Small intestine (tissue), 7 donors: ENCODE measurements around the gene FAM135A. TPM values are rescaled to one million over a fixed set of nuclear protein-coding genes. Genes with fewer than 3 reads are reported as not detected.

ENCODE experiments used
- DNase-seq, 2 donors: peaks; one replicate each; pipeline versions ENCODE4 v3.0.0 to v3.0.0-alpha.2; 2013
- FAIRE-seq: peaks from 2 replicates; lab custom pipeline; 2012; peaks lifted over from hg19 to GRCh38; lab: Jason Lieb, UNC
- H3K27ac ChIP-seq, 3 donors: one replicate each; pipeline ENCODE4 v1.5.1; 2013; ENCODE audit warnings: low read length in 2 of 3, mild to moderate bottlenecking in 2 of 3, control low read depth in 1 of 3, inconsistent platforms in 1 of 3, low read depth in 1 of 3, moderate library complexity in 1 of 3
- H3K27me3 ChIP-seq, 3 donors: one replicate each; pipeline ENCODE4 v1.6.1; 2013; ENCODE audit warnings: low read length in 3 of 3, inconsistent platforms in 1 of 3; ENCODE audit not compliant: control insufficient read depth in 3 of 3, insufficient read depth in 3 of 3
- H3K36me3 ChIP-seq, 3 donors: one replicate each; pipeline ENCODE4 v1.6.1; 2013; ENCODE audit warnings: low read length in 3 of 3, inconsistent platforms in 1 of 3, low read depth in 1 of 3, mild to moderate bottlenecking in 1 of 3, moderate library complexity in 1 of 3; ENCODE audit not compliant: control insufficient read depth in 3 of 3, insufficient read depth in 2 of 3
- H3K4me1 ChIP-seq, 3 donors: one replicate each; pipeline ENCODE4 v1.6.1; 2013; ENCODE audit warnings: low read length in 2 of 3, inconsistent platforms in 1 of 3, low read depth in 1 of 3, mild to moderate bottlenecking in 1 of 3, moderate library complexity in 1 of 3; ENCODE audit not compliant: control insufficient read depth in 3 of 3, insufficient read depth in 2 of 3
- H3K4me3 ChIP-seq, 3 donors: one replicate each; pipeline ENCODE4 v1.5.1; 2013; ENCODE audit warnings: low read length in 3 of 3, control low read depth in 1 of 3, inconsistent platforms in 1 of 3, low read depth in 1 of 3, mild to moderate bottlenecking in 1 of 3, moderate library complexity in 1 of 3
- H3K9me3 ChIP-seq, 2 donors: one replicate each; pipeline ENCODE4 v1.6.1; 2013; ENCODE audit warnings: low read depth in 1 of 2, low read length in 1 of 2; ENCODE audit not compliant: control insufficient read depth in 2 of 2, insufficient read depth in 1 of 2
- WGBS, 3 donors: extraction: QIAGEN DNeasy Blood & Tissue Kit; methylation state at CpG; one replicate each; pipeline ENCODE4 v1.1.7; 2013; 5-methylcytosine and 5-hydroxymethylcytosine counted together
- polyA plus RNA-seq, 4 donors: library from polyadenylated mRNA; stranded (reverse) in 3 of 4; unstranded in 1 of 4; fragments of 200-250 nt in 3 of 4; fragments of 120-200 nt in 1 of 4; gene quantifications; one replicate each; pipeline versions ENCODE4 v1.2.1 to v1.2.3, GENCODE V29; 2013
- donor health status: healthy with polysubstance abuse.
- donor health status: control.
- donor health status: control.
- donor health status: Bipolar disorder and iron deficiency.
- donor health status: healthy.

The FAM135A gene
- polyA plus RNA-seq, 4 donors: 17.4 to 78.0 (median 41.8) TPM

DNA sequence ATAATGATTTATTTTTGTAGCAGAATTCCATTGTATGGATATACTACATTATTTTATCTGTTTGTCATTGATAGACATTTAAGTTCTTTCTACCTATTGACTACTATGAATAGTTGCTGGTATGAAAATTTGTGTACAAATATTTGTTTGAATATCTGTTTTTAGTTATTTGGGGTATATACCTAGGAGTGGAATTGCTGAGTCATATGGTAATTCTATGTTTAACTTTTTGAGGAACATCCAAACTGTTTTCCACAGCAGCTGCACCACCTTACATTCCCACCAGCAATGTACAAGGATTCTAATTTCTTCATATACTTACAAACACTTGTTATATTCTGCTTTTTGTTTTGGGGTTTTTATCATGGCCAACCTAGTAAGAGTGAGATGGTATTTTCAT lies 97.3 kb downstream of the FAM135A start:
- H3K9me3 ChIP-seq: no peaks in the 10 kb centered on the region
- H3K27me3 ChIP-seq: no peaks in the 10 kb centered on the region
- H3K4me3 ChIP-seq: no peak overlapping the region
- peaks cover 0 to 19% (median 3%) of the 10 kb centered on the region in 3 donors for H3K4me1 ChIP-seq
- DNase-seq (no peak), FAIRE-seq (no peak)
- H3K27ac ChIP-seq: no peak overlapping the region
- peaks cover 0 to 1% (median 0%) of the 10 kb centered on the region in 3 donors for H3K36me3 ChIP-seq

DNA sequence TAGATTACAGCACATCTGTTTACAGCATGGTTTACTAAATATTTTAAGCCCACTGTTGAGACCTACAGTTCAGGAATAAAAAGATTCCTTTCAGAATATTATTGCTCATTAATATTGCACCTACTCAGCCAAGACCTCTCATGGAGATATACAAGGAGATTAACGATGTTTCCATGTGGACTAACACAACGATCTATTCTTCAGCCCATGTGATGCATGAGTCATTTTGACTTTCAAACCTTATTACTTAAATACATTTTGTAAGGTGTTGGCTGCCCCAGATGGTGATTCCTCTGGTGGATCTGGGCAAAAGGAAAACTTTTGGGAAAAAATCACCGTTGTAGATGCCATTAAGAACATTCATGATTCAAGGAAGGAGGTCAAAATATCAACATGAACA lies 105.4 kb downstream of the FAM135A start:
- H3K4me3 ChIP-seq: no peak overlapping the region
- no peak for FAIRE-seq
- peaks cover 0 to 1% (median 0%) of the 10 kb centered on the region in 3 donors for H3K36me3 ChIP-seq
- no peaks in the 10 kb centered on the region for H3K9me3 ChIP-seq
- H3K4me1 ChIP-seq: no peaks in the 10 kb centered on the region
- H3K27me3 ChIP-seq: no peaks in the 10 kb centered on the region
- no peak overlapping the region for H3K27ac ChIP-seq
- 73 to 85% (median 80%) methylated on average over 3 of the region's 3 CpGs for WGBS, 3 donors
- no peak for DNase-seq

DNA sequence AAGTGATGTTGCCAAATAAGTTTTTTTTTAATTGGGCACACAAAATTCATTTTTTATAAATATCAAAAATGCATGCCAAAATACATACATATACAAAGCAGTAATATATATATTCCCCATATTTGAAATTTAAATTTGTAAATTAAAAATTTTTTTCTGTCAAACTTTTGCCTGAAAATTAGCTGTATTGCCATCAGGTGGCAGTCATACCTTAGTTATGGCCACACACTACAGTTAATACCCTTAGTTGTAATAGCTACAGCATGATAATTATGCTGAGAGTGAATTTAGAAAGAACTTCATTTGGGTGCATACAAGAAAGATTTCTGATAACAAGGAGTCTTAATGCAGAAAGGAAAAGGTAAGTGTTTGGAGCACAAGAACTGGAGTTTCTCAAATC lies 107.3 kb downstream of the FAM135A start:
- no peaks in the 10 kb centered on the region for H3K27me3 ChIP-seq
- no peak for DNase-seq
- no peaks in the 10 kb centered on the region for H3K4me1 ChIP-seq
- no peak for FAIRE-seq
- H3K27ac ChIP-seq: no peak overlapping the region
- no peak overlapping the region for H3K4me3 ChIP-seq
- H3K36me3 ChIP-seq: no peaks in the 10 kb centered on the region
- no peaks in the 10 kb centered on the region for H3K9me3 ChIP-seq

DNA sequence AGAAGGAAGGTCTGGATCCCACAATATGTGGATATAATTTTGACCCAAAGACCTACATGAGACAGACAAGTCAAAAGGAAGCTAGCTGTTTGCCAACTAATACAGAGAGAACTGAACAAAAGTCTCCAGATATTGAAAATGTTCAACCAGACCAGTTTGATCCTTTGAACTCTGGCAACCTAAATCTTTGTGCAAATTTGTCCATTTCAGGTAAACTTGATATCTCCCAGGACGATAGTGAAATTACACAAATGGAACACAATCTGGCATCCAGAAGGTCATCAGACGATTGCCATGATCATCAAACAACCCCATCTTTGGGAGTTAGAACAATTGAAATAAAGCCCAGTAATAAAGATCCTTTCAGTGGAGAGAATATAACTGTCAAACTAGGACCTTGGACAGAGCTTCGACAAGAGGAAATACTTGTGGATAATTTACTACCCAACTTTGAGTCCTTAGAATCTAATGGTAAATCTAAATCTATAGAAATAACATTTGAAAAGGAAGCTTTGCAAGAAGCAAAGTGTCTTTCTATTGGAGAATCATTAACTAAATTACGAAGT lies 111.5 kb downstream of the FAM135A start:
- 59 to 75% (median 67%) methylated on average over 4 of the region's 4 CpGs for WGBS, 3 donors
- no peaks in the 10 kb centered on the region for H3K4me1 ChIP-seq
- no peak for FAIRE-seq
- DNase-seq: no peak
- no peaks in the 10 kb centered on the region for H3K9me3 ChIP-seq
- no peak overlapping the region for H3K27ac ChIP-seq
- H3K36me3 ChIP-seq: peaks cover 0 to 5% (median 2%) of the 10 kb centered on the region in 3 donors
- H3K27me3 ChIP-seq: no peaks in the 10 kb centered on the region
- H3K4me3 ChIP-seq: no peak overlapping the region

DNA sequence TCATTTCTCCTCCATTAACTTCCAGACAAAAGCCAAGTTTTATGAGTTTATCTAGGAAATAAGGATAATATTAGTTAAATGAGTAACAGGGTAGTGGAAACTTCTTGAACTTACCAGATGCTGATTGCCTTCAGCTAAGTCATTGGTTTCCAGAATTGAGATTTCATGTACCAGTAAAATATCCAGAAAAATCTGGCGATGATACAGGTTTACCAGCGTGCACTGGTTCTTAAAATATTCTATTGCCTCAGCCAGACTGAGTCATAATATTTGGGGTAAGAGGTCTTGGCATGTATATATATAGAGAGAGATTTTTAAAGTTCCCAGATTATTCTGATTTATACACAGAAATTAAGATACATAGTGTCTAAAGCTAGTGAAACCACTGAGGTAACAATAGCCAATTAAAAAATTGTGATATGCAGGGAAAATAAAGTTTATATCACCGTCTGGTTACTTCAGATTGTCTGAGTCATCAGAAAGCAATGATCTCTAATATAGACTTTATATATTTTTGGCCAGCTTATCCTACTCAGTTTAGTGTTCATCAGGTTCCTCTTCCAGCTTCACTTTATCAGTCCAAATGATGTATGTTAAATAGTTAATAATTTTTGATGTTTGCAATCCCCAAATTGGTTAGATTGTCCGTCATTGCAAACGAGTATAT lies 113.9 kb downstream of the FAM135A start:
- 88 to 91% (median 89%) methylated on average over 5 of the region's 5 CpGs for WGBS, 3 donors
- H3K9me3 ChIP-seq: no peaks in the 10 kb centered on the region
- H3K27me3 ChIP-seq: no peaks in the 10 kb centered on the region
- no peaks in the 10 kb centered on the region for H3K4me1 ChIP-seq
- no peak overlapping the region for H3K4me3 ChIP-seq
- H3K36me3 ChIP-seq: peaks cover 2 to 6% (median 5%) of the 10 kb centered on the region in 3 donors
- FAIRE-seq: no peak
- no peak overlapping the region for H3K27ac ChIP-seq
- no peak for DNase-seq

DNA sequence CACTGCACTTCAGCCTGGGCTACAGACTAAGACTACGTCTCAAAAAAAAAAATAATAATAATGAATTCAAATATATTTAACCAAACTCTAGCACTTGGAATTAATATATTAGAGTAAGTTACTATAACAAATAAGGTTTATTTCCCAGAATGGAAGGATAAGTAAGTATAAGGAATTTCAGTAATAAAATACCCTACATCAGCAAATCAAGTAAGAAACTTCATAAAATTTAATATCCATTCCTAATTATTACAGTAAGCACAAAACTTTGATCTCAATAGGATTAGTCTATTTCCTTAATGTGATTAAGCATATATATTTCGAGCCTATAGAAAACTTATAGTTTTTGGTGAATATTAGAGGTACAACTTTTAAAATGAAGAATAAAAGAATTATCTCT lies 116.7 kb downstream of the FAM135A start:
- no peaks in the 10 kb centered on the region for H3K27me3 ChIP-seq
- H3K9me3 ChIP-seq: no peaks in the 10 kb centered on the region
- H3K36me3 ChIP-seq: peaks cover 3 to 14% (median 6%) of the 10 kb centered on the region in 3 donors
- peak; percentile 10 for FAIRE-seq
- no peak overlapping the region for H3K27ac ChIP-seq
- no peak overlapping the region for H3K4me3 ChIP-seq
- WGBS, 3 donors: 95 to 99% (median 99%) methylated on average over 2 of the region's 2 CpGs
- no peaks in the 10 kb centered on the region for H3K4me1 ChIP-seq
- no peak for DNase-seq

DNA sequence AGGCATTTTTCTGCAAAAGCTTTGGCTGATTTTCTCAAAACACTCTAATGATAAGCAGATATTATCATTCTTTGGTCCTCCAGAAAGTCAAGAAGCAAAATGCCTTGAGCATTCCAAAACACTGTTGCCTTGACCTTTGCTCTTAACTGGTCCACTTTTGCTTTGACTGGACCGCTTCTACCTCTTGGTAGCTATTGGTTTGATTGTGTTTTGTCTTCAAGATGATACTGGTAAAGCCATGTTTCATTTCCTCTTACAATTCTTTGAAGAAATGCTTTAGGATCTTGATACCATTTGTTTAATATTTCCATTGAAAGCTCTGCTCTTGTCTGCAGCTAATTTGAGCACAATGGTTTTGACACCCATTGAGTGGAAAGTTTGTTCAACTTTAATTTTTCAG lies 117.8 kb downstream of the FAM135A start:
- Histone ChIP-seq H3K27ac (no peak overlapping the region), H3K4me1 (no peaks in the 10 kb centered on the region), H3K27me3 (no peaks in the 10 kb centered on the region), H3K4me3 (no peak overlapping the region), H3K36me3 (peaks cover 6 to 18% (median 9%) of the 10 kb centered on the region in 3 donors), H3K9me3 (no peaks in the 10 kb centered on the region)
- WGBS, 3 donors: 83 to 94% (median 88%) methylated on average over 1 of the region's 1 CpG
- DNase-seq (no peak), FAIRE-seq (no peak)

DNA sequence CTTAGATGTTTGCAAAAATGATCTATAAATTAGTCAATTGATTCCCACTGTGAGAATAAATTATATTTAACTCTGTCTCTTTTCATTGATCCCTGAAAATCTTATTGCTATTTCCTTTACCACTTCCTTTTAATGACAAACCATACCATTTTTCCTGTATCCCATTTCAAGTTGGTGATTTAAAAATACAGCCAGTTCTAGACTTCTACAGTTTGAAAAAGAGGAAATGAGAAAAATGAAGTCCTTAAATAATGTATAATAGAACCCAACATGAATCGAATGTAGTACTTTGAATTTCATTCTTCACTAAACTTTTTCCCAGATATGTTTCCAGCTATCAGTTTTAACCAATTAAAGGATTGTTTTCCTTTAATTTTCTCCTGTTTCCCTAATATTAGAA lies 124.0 kb downstream of the FAM135A start:
- Histone ChIP-seq H3K4me1 (no peaks in the 10 kb centered on the region), H3K9me3 (no peaks in the 10 kb centered on the region), H3K36me3 (peaks cover 6 to 21% (median 9%) of the 10 kb centered on the region in 3 donors), H3K27me3 (no peaks in the 10 kb centered on the region), H3K4me3 (no peak overlapping the region), H3K27ac (no peak overlapping the region)
- DNase-seq (no peak), FAIRE-seq (no peak)
- WGBS, 3 donors: 75 to 97% (median 94%) methylated on average over 1 of the region's 1 CpG

DNA sequence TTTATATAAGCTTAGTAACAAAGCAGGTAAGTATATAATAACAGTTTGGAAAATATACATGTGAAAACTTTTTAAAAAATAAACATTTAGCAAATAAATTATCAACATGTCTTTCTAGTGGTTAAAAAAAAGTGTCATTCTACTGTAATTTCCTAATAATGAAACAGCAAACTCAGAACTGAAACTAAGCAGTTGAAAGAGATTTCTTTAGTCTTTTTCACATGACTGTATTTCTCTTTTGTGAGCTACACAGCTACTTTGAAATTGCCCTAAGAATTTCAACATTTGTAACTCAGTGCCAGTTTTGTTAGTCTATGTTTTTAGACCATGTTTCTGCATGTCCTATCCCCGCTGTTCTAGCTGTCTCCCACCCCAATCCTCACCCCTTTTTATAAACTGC lies 125.1 kb downstream of the FAM135A start:
- H3K36me3 ChIP-seq: peaks cover 6 to 19% (median 9%) of the 10 kb centered on the region in 3 donors
- FAIRE-seq: no peak
- 91 to 100% (median 97%) methylated on average over 1 of the region's 1 CpG for WGBS, 3 donors

More for the DNA sequence above, 125.1 kb downstream of the FAM135A start:
- Histone ChIP-seq H3K9me3 (no peaks in the 10 kb centered on the region), H3K4me3 (no peak overlapping the region), H3K27me3 (no peaks in the 10 kb centered on the region), H3K4me1 (no peaks in the 10 kb centered on the region), H3K27ac (no peak overlapping the region)
- no peak for DNase-seq
